Thyroid gland (tissue), 4 donors: ENCODE results near the gene TBC1D2B.
"Not testable (repeated sequence)": the region's sequence is repeated elsewhere in the genome, so short reads cannot be mapped to it uniquely, and the experiment has no call there.

Source experiments
- CTCF ChIP-seq, 6 experiments: fragments of 200-600 bp in 3 of 6; fragments of 450-650 bp in 3 of 6; sonication (generic) in 3 of 6; IDR thresholded peaks; one replicate each; pipeline ENCODE4 v1.5.1; 2016 to 2019; ENCODE audit warnings: antibody characterized with exemption in 6 of 6, mild to moderate bottlenecking in 2 of 6, inconsistent platforms in 1 of 6, moderate library complexity in 1 of 6
- POLR2A ChIP-seq, 2 donors: fragments of 450-650 bp; IDR thresholded peaks; one replicate each; pipeline ENCODE4 v1.6.1; 2017; ENCODE audit warnings: antibody characterized with exemption in 2 of 2, mild to moderate bottlenecking in 2 of 2, moderate library complexity in 1 of 2

DNA sequence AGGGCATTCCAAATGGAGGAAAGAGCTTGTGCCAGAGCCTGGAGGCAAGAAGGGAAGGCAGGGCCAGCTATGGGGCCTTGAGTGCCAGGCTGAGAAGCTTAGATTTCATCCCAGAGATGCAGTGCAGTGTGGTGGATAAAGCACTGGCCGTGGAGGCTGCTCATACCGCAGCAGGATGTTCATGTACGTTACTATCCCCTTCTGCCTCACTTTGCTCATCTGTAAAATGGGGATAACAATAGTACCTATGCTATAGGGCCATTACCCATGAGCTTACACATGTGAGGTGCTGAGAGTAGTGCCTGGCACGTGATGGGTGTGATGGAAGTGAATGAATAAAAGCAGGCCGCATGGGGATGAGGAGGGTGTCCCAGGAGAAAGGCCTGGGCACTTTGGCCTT is 96.8 kb downstream of the TBC1D2B start:
- not testable (repeated sequence) for TF ChIP-seq POLR2A, CTCF (IDR thresholded peaks at IDR 0.05)
